ENCODE results near the gene CCHCR1.

DNA sequence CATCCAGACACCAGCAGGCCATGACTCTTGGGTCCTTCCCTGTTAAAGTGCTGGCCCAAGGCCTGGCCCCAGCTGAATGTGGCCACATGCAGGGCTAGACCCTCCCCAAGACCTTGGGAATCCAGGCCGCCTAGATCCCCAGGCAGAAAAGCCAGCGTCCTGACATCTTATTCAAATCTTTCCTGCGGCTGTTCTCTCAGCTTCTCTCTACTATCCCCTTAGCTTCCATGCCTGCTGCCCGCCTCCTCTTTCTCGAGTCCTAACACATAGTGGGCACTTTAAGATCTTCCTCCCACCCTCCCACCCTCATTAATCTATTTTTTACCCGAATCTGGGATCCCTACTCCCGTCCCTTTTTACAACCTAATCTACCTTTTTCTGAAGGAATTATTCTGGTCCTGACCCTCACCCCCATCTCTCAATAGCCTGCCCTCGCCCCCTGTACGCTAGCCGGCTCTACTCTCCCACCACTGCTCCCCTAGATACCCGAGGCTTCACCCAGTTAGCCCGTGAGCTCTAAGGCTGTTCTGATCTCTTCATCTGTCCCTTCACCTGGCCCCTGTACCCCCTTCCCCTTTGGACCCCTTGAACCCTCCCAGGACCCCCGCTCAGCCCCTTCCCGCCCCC, at the start of gene CCHCR1:
- no peak for TF ChIP-seq YY1 (IDR thresholded peaks at IDR 0.05; ENCODE audit: insufficient read depth, insufficient read length)
- no peak for TF ChIP-seq SUZ12 (IDR thresholded peaks at IDR 0.05; ENCODE audit: extremely low read depth, insufficient read depth, insufficient read length)
